HG02852 (cell line): Measurements from ENCODE around the gene ARF3.
"Not testable (repeated sequence)": the region's sequence is repeated elsewhere in the genome, so short reads cannot be mapped to it uniquely, and the experiment has no call there.

Source experiments
- ATAC-seq: cut with Tn5 transposase; IDR thresholded peaks from one replicate; pipeline ENCODE4 v1.9.1; 2021; ENCODE audit warnings: mild to moderate bottlenecking, moderate library complexity; ENCODE audit not compliant: unreplicated experiment

Gene ARF3

GRCh38 chr12:48932878-48933277 lies 24.4 kb downstream of the ARF3 start:
- no peak for ATAC-seq

DNA sequence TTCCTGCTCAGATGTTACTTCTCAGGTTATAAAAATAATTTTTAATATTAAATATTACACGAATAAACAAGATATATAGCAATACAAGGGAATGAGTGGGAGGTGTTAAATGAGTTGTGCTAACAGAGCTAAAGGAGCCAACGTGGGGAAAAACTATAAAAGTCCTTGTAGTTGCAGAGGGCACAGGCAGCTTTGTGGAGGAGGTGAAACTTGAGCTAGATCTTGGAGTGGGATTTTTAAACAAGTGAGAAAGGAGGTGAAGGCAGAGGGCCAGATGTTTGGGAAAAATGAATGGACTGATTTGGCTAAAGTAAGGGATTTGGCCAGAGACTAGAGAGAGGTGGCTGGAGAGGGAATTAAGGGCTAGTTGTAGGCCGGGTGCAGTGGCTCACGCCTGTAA lies 26.8 kb downstream of the ARF3 start:
- no peak for ATAC-seq

- ATAC-seq, result no peak
Observed at GRCh38 chr12:48929551-48929950, 27.7 kb downstream of the ARF3 start.

DNA sequence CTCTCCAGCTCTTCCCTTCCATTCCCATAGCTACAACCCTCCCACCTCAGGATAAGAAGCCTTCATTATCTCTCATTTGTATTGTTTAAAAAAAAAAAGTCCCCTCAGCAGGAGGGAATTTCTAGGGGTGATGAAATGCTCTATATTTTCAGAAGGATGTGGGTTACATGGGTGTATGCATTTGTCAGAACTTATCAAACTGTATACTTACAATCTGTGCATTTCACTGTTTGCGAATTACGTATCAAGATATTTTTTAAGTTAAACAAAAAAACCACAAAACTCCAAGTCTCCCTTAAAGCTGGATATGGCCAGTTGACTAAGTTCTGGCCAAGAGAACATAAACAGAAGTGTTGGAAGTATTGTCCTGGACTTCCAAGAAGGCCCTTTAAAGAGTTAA lies 30.0 kb downstream of the ARF3 start:
- no peak for ATAC-seq

GRCh38 chr12:48925304-48926011 lies 31.8 kb downstream of the ARF3 start, which contains the start of gene FKBP11:
FKBP11 (minus strand) TSS chr12:48925492; CDS start chr12:48925428, 64 bp downstream.
- peak; percentile 70 for ATAC-seq

- peak; percentile 82 for ATAC-seq
Observed at GRCh38 chr12:48924617-48925303, 32.5 kb downstream of the ARF3 start.

DNA sequence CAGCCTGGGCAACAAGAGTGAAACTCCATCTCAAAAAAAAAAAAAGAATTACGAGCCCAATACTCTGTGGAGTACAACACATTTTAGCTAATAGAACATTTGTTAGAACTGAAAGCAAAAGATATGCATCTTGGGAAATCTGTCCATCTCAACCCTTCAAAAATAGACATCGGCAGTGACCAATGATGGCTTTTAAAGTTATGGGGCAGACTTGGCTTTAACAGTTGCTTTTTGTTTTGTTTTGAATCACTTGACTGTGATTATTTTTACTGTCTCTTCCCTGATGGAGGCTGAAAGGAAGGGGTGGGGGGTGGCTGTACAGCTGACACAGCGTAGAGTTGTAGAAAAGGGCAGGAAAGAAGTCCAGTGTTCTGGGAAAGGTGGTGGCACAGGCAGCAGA lies 34.2 kb downstream of the ARF3 start:
- no peak for ATAC-seq

DNA sequence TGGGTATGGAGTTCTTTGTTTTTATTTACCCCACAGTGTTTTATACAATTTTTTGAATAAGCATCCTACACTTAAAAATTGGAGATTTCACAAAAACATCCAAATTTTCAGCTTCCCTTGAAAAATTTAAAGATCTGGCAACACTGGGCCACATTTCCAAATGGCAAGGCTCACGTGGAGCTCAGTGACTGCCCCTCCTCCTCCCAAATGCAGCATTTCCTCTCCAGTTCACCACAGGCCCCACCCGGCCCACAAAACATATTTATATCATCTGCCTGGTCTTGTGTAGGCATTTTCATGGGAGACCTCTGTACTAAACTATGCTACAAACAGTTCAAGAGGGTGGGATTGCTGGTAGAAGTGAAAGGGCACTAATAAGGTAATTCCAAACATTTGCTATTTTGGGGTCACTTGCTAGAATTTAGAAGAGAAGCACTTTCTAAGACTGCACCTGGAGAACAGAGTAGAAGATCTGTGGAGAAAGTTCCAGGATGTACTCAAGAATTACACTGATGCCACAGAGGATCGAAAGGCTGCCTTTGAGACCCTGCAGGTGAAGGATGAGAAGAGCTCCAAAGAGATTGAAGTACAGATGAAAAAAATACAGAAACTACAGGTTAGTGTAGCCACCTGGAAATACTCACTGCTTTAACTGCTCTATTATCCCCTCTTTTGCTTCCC lies 39.3 kb downstream of the ARF3 start:
- no peak for ATAC-seq

DNA sequence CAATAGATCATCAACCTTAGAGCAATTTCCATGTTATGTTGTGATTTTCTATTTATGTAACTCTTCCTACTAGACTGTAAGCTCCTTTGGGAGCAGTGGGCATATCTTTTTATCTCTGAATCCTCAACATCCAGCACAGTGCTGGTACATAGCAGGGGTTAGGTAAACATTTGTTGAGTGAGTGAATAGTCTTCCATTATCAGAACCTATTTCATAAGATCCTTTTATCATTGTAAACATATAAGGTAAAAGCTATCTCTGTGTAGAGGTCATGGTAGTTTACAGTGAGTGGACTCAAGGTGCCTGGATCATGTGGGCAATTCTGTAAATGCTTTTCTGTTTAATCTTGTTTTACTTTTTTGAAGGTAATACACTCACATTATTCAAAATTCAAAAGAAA lies 47.1 kb downstream of the ARF3 start:
- no peak for ATAC-seq

GRCh38 chr12:48909698-48910097 lies 47.6 kb downstream of the ARF3 start:
- ATAC-seq, result not testable (repeated sequence)

GRCh38 chr12:48907245-48907644 lies 50.0 kb downstream of the ARF3 start:
- no peak for ATAC-seq

GRCh38 chr12:48903982-48904411 lies 53.3 kb downstream of the ARF3 start:
- ATAC-seq, result no peak

DNA sequence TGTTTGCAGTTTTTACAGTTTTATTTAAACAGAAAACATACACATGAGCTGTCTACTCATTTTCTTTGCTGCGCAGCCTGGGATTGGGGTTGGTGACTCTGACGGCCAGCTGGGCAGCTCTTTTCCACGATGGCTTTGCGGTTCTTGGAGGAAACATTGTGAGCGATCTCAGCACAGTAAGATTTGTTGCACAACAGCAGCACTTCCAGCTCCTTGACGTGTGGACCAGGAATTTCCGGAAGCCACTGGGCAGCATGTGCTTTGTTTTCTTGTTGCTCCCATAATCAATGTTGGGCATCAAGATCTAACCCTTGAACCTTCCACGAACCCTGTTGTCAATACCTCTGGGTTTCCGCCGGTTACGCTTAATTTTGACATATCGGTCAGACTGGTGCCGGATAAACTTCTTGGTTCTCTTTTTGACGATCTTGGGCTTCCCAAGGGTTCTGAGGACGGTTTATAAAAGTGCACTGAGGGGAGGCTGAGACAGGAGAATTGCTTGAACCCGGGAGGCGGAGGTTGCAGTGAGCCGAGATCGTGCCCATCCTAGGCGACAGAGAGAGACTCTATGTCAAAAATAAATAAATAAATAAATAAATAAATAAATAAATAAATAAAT lies 53.8 kb downstream of the ARF3 start:
- no peak for ATAC-seq

DNA sequence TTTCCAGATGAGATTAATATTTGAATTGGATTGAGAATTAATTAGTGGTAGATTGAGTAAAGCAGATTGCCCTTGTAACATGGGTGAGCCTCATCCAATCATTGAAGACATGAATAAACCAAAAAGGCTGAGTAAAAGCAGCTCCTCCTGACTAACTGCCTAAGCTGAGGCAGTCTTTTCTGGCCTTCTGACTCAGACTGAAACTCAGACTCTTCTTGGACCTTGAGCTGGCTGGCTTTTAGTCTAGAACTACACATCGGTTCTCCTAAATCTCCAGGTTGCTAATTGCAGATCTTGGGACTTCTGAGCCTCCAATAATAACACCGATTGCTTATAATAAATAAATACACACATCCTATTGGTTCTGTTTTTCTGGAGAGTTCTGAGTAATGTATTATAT lies 56.0 kb downstream of the ARF3 start:
- ATAC-seq, result peak; percentile 52

GRCh38 chr12:48899651-48900050 lies 57.6 kb downstream of the ARF3 start:
- no peak for ATAC-seq

GRCh38 chr12:48894271-48894670 lies 63.0 kb downstream of the ARF3 start:
- ATAC-seq, result no peak

DNA sequence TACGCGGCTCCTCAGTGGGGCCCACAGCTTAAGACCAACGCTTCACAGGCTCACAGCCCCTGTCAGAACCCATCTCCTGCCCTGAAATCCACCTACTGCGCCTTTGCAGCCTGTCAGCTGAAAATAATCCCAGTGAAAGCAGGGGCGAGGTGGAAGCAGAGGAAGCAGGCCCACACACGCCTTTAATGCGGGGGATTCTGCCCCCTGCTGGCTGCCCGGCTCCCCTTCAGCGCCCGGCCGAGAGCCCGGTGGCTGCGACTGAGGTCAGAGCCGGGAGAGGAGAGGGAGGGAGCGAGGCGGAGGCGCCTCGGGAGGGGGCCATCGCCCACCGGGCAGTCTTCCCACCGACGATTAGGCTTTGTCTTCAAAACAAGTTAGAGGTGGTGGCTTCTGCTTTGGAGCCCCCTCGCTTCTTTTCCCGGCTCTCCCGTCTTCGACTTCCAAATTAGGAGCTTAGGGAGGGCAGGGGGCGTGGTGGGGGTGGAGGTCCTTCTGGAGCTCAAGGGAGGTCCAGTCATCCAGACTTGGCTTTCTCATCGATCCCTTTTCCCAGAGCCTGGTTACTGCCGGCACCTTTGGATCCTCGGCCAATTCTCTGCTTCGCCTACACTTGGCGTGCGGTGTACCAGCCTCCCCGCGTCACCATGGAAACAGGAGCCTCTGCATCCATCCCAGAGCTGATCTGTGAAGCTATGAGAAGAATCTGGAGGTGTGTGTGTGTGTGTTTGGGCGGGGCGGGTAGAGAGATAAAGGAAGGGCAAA lies 66.4 kb downstream of the ARF3 start:
- peak; percentile 60 for ATAC-seq

- no peak for ATAC-seq
Observed at GRCh38 chr12:48889679-48890078, 67.6 kb downstream of the ARF3 start.
